Measurements from ENCODE around the gene SETD4. TPM values are rescaled to one million over a fixed set of nuclear protein-coding genes. Genes with fewer than 3 reads are reported as not detected.
"Not testable (repeated sequence)": the region's sequence is repeated elsewhere in the genome, so short reads cannot be mapped to it uniquely, and the experiment has no call there.

SETD4 gene
- total and polyA plus RNA-seq, 2 of the 13 experiments (the other 11 are each of a cell fraction or from before 2014, with no cell fraction given), result 7.1 to 14.4 TPM

GRCh38 chr21:36075171-36075570 is 14.8 kb upstream of the SETD4 start:
- no peak for TF ChIP-seq PRPF4 (IDR thresholded peaks at IDR 0.05; ENCODE audit: low read depth, low read length, poor library complexity, severe bottlenecking)
- TF ChIP-seq ZNF234 (CRISPR knock-in tag; conservative IDR thresholded peaks at IDR 0.05), result no peak
- no peak for TF ChIP-seq ZBTB3 (CRISPR knock-in tag; IDR thresholded peaks at IDR 0.05; ENCODE audit: borderline replicate concordance, low read depth)
- no peak for TF ChIP-seq SMYD3 (CRISPR knock-in tag; IDR thresholded peaks at IDR 0.05)
- TF ChIP-seq ZNF691 (CRISPR knock-in tag; IDR thresholded peaks at IDR 0.05; ENCODE audit: borderline replicate concordance, low read depth), result no peak
- no peak for TF ChIP-seq ZNF572 (CRISPR knock-in tag; IDR thresholded peaks at IDR 0.05)
- TF ChIP-seq ZFP90 (CRISPR knock-in tag; IDR thresholded peaks at IDR 0.05; ENCODE audit: borderline replicate concordance), result no peak
- TF ChIP-seq NFATC3 (CRISPR knock-in tag; IDR thresholded peaks at IDR 0.05), result no peak
- no peak for TF ChIP-seq NR2C2 (CRISPR knock-in tag; IDR thresholded peaks at IDR 0.05; ENCODE audit: borderline replicate concordance)
- no peak overlapping the region for H3K4me2 ChIP-seq (ENCODE audit: low read depth, low read length)
- no peak overlapping the region for H3K9ac ChIP-seq (ENCODE audit: insufficient read depth, low read depth, low read length)
- no peaks in the 10 kb centered on the region for H3K27me3 ChIP-seq (ENCODE audit: control insufficient read depth in 1 of 2, insufficient read depth in 2 of 2, low read length in 2 of 2)
- DNase-seq (ENCODE audit: low spot score) (no peak), FAIRE-seq (no peak), ATAC-seq (no peak)
- BruUV-seq (replicated peaks), result no TSS peak
- no peak overlapping the region for H3K4me3 ChIP-seq (replicated peaks in 1 of 3; ENCODE audit: insufficient read depth in 1 of 3, low read depth in 2 of 3, low read length in 3 of 3)
- intact Hi-C loops (cut with micrococcal nuclease; ENCODE audit: unreplicated experiment), result no loop called here
- no peaks in the 10 kb centered on the region for H4K20me1 ChIP-seq (ENCODE audit: insufficient read depth, low read length)
- POLR2A ChIA-PET, result no interaction called here
- peaks cover 54% of the 10 kb centered on the region for H3K4me1 ChIP-seq (ENCODE audit: insufficient read depth, low read length)
- H3K79me2 ChIP-seq (ENCODE audit: insufficient read depth, low read length), result no peaks in the 10 kb centered on the region
- CTCF ChIA-PET (ENCODE audit: low intra/inter-chr PET ratio, low total read pairs), result no interaction called here
- no peaks in the 10 kb centered on the region for H3K36me3 ChIP-seq (replicated peaks in 1 of 2; ENCODE audit: control insufficient read depth in 1 of 2, insufficient read depth in 2 of 2, low read length in 2 of 2)
- H3K9me3 ChIP-seq (ENCODE audit: low read length), result no peaks in the 10 kb centered on the region
- no peak overlapping the region for H3K27ac ChIP-seq (ENCODE audit: extremely low read length, insufficient read depth, low read length)
- in situ Hi-C loops (cut with HindIII; ENCODE audit: extremely low pct_ligation_motif_present, low pct_unique_long_range_greater_than_20kb), result no loop called here
- no peak overlapping the region for H2AFZ ChIP-seq (ENCODE audit: low read length)
- 67% methylated on average over 3 of the region's 3 CpGs for whole genome bisulfite sequencing (ENCODE audit: low lambda C conversion rate)

- H4K20me1 ChIP-seq (ENCODE audit: insufficient read depth, low read length); in situ Hi-C loops (cut with HindIII; ENCODE audit: extremely low pct_ligation_motif_present, low pct_unique_long_range_greater_than_20kb); DNase-seq (ENCODE audit: low spot score); H3K79me2 ChIP-seq (ENCODE audit: insufficient read depth, low read length); H3K4me2 ChIP-seq (ENCODE audit: low read depth, low read length); H3K36me3 ChIP-seq (replicated peaks in 1 of 2; ENCODE audit: control insufficient read depth in 1 of 2, insufficient read depth in 2 of 2, low read length in 2 of 2); CTCF ChIA-PET (ENCODE audit: low intra/inter-chr PET ratio, low total read pairs); H2AFZ ChIP-seq (ENCODE audit: low read length); H3K27ac ChIP-seq (ENCODE audit: extremely low read length, insufficient read depth, low read length); ATAC-seq; H3K27me3 ChIP-seq (ENCODE audit: control insufficient read depth in 1 of 2, insufficient read depth in 2 of 2, low read length in 2 of 2); FAIRE-seq; intact Hi-C loops (cut with micrococcal nuclease; ENCODE audit: unreplicated experiment); BruUV-seq (replicated peaks); H3K9me3 ChIP-seq (ENCODE audit: low read length); H3K9ac ChIP-seq (ENCODE audit: insufficient read depth, low read depth, low read length); H3K4me3 ChIP-seq (replicated peaks in 1 of 3; ENCODE audit: insufficient read depth in 1 of 3, low read depth in 2 of 3, low read length in 3 of 3): not testable (repeated sequence)
- 90% methylated on average over 5 of the region's 5 CpGs for WGBS (ENCODE audit: low lambda C conversion rate)
- POLR2A ChIA-PET, result interaction anchor here (1.0 to 1.1 kb wide), 2 partner anchors 11 to 246 kb away, joined by 4 read pairs; partner anchors contain the start of gene MORC3
- H3K4me1 ChIP-seq (ENCODE audit: insufficient read depth, low read length), result peaks cover 48% of the 10 kb centered on the region
Measured at GRCh38 chr21:36073911-36074310, 13.6 kb upstream of the SETD4 start.

Measured in HepG2 (cell line).